AG08396 (cell line): ENCODE data around the gene TLCD3B.
A peak's percentile ranks its signal among the peaks of the same experiment; 100 is the strongest.

ENCODE experiments used
- DNase-seq: peaks from one replicate; pipeline ENCODE4 v3.0.0; 2012; ENCODE audit warnings: low spot score, mixed read lengths

TLCD3B gene, protein sequence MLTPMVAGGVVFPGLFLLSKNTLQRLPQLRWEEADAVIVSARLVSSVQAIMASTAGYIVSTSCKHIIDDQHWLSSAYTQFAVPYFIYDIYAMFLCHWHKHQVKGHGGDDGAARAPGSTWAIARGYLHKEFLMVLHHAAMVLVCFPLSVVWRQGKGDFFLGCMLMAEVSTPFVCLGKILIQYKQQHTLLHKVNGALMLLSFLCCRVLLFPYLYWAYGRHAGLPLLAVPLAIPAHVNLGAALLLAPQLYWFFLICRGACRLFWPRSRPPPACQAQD

DNA sequence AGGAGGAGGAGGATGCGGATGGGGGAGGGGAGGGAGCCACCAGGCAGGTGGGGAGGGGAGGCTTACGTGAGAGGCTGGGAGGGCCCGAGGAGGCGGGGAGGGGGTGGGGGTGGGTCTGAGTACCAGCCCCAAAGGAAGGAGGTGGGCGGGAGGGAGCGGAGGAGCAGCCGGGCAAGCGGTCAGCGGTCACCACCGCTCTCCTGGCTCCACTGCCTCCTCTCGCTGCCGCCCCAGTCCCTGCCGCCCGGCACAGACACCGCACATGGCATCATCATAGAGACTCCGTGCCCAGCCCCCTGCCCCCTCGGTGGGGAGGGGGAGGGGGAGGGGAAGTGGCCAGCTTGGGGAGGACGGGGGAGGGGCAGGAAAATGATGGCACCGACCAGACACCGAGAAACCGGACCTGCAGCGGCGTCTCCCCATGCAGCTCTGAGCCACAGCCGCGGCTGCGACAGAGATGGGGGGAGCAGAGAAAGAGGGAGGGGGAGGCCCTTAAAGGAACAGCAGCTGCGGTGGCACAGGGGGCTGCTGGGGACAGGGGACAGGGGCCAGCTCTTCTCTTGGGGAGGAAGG is at the start of gene TLCD3B:
TSS of gene TLCD3B (minus strand) at position 431 of the 573 bp plus-strand sequence. CDS start 744 bp downstream, outside the sequence.
- DNase-seq = no peak

DNA sequence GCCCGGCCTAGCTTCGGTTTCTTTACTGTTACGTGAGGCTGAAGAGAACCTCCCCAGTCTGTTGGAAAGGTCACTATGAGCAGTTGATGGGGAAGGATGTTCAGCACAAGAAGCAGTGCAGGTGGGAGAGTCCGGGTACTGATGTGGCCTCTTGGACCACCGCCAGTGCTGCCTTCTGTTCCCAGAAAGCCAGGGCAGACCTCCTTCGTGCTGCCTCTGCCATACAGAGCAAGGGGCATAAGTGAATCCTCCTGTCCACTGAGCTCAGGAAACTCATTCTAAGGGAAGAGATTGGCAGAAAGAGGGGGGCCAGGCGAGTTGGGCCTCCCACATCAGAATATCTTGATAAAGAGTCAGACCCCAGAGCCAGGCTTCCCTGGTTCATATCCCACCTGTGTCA is 48.4 kb upstream of the TLCD3B start:
- no peak for DNase-seq

DNA sequence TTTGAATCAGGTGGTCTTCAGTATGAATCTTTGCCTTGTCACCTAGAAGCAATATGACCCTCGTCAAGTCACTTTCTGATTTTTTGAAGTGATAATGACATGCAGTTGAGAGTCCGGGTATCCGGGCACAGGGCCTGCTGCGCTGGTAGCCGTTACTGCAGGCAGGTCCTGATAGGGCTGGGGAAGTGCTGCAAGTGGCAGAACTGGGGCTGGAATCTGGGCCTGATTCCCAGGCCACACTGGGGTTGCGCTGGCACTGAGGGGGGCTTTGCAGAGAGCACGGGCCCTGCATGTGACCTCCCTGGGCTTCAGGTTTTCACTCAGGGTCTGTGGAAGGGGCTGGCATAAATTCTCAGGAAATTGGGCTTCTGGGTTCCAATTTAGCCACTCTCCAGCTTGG is 47.7 kb upstream of the TLCD3B start:
- DNase-seq = no peak

DNA sequence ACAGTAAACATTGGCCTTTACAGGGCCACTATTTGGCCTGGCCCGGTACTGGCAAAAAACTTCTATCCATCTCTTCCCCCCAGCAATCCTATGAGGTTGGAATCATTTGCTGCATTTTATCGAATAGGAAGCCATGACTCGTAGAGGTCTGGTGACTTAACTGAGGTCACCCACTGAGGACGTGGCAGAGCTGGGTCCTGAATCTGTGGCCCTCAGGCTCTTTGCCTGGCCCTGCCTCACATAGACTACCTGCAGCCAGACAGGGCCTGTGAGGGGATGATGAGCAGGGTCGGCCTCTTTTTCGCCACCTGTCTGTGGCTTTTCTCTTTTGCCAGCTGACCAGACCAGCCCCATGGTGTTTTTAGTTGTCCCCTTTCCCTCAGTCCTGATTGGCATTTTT is 46.6 kb upstream of the TLCD3B start:
- no peak for DNase-seq

DNA sequence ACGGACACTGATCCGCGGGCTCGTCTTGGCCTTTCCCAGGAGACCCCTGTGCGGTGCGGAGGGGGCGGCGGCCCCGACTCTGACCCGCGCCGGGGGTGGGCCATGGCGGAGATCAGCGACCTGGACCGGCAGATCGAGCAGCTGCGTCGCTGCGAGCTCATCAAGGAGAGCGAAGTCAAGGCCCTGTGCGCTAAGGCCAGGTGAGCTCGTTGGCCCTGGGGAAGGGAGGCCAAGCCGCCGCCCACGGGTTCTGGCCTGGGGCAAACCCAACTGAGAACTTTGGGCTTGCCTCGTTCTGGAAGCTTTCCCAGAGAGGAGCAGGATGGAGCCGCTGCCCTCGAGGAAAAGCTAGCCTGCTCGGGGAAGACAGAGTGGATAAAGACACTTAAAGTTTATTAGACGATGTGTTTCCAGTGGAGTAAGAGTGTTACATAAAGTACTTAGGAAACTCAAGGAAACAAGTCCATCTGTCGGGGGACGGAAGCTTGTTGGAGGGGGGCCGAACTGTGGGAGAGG is 45.3 kb upstream of the TLCD3B start:
- no peak for DNase-seq

DNA sequence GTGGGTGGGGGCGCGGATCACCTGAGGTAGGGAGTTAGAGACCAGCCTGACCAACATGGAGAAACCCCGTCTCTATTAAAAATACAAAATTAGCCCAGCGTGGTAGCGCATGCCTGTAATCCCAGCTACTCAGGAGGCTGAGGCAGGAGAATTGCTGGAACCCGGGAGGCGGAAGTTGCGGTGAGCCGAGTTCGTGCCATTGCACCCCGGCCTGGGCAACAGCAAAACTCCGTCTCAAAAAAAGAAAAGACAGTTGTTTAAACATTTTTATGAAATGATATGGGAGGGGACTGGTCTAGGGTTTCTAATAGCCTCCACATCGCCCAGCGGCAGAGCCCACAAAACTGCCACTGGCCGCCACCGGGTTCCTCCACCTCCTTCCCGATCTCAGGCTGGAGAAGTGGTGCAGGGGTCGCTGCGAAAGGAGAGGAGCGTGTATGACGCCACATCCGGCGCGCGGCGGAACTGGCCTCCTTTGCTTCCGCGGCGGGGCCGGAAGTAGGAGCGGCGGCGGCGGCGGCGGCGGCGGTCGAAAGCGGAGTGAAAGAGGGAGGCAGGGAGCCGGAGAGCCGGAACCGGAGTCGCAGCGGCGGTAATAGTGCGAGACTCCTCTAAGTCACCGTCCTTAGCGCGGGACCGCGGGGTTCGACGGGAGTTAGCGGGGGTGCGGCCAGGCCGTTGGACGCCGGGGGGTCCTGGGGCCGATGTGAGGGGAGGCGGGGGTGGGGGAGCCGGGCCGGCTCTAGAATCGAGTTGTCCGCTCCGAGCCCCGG is 44.6 kb upstream of the TLCD3B start, which contains the start of gene PPP4C:
TSS of gene PPP4C (plus strand) at position 492 of the 773 bp plus-strand sequence. CDS start 384 bp downstream, outside the sequence.
- peak; percentile 94 for DNase-seq

DNA sequence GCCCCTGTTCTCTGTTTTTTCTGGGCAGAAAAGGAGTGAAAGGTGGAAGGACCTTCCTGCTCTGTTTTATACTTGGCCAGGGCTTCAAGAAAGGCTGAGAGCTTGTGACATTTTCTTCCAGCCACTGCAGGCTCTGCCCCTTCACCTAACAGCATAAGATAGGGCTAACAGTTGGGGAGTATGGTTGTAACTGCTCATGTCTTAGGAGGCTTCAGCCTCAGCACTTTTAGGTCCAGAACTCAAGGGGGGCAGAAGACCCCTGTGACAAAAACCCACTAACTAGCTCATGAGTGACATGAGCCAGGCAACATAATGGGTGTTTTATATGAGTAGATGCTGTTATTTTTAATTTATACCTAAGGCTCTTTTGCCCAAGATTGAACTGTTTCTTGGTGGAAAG is 39.4 kb upstream of the TLCD3B start:
- DNase-seq = no peak

DNA sequence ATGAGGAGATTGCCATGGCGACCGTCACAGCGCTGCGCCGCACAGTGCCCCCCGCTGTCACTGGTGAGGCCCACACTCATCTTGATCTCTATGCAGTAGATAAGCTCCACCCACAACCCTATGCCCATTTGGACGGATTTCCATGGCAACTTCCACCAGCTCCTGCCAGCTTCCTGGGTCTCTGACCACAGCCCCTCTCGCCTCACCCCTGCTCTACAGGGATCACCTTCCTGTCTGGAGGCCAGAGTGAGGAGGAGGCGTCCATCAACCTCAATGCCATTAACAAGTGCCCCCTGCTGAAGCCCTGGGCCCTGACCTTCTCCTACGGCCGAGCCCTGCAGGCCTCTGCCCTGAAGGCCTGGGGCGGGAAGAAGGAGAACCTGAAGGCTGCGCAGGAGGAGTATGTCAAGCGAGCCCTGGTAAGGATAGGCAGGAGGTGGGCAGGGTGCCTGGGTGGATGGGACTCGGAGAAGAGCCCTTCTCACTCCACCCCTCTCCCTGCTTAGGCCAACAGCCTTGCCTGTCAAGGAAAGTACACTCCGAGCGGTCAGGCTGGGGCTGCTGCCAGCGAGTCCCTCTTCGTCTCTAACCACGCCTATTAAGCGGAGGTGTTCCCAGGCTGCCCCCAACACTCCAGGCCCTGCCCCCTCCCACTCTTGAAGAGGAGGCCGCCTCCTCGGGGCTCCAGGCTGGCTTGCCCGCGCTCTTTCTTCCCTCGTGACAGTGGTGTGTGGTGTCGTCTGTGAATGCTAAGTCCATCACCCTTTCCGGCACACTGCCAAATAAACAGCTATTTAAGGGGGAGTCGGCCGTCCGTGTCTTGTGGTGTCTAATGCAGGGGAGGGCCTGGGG is 38.8 kb upstream of the TLCD3B start:
- DNase-seq = no peak

DNA sequence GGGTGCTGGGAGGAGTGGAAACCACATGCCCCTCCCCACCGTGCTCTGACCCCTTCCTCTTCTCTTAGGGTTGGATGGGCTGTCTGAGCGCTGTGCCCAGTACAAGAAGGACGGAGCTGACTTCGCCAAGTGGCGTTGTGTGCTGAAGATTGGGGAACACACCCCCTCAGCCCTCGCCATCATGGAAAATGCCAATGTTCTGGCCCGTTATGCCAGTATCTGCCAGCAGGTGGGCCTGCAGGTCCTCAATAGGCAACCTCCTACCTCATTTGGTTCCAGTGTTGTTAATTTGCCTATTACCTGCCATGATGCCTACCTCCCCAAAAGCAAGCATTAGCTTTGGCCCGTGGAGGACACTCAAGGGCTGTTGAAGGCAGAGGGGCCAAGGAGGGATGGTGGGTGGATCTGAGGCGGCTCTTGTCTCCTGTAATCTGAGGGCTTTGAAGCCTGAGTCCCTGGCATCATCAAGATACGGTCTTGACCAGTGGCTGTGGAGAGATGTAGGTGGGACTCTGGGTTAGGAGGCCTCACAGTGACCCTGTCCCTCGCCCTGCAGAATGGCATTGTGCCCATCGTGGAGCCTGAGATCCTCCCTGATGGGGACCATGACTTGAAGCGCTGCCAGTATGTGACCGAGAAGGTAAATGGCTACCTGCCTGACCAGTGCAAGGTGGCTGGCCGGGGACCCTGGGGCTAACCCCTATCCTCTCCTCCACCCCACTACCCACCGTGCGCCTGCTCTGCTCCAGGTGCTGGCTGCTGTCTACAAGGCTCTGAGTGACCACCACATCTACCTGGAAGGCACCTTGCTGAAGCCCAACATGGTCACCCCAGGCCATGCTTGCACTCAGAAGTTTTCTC is 37.9 kb upstream of the TLCD3B start:
- DNase-seq = no peak

DNA sequence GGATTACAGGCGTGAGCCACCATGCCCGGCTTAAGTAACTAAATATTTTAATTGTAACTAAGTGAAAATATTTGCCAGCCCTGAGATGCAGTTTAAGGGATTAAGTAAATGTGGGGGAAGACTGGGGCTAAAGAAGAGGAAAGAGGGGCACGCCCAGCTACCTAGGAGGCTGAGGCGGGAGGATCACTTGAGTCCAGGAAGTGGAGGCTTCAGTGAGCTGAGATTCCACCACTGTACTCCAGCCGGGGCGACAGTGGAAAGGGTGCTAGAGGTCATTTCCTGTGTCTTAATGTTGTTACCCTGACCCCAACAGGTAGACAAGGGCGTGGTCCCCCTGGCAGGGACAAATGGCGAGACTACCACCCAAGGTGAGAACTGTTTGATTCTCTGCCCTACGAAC is 37.3 kb upstream of the TLCD3B start:
- DNase-seq = no peak

DNA sequence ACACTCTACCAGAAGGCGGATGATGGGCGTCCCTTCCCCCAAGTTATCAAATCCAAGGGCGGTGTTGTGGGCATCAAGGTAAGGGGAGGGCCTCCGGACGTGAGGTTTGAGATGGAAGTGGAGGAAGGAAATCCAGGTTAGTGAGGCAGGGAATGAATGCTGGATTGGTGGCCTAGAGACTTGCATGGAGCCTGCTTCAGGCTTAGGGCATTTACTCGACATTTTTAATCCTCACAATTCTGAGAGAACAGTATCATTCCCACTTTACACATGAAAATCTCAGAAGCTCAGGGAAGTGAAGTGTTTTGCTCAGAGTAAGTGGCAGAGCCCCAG is 36.5 kb upstream of the TLCD3B start:
- DNase-seq = no peak

DNA sequence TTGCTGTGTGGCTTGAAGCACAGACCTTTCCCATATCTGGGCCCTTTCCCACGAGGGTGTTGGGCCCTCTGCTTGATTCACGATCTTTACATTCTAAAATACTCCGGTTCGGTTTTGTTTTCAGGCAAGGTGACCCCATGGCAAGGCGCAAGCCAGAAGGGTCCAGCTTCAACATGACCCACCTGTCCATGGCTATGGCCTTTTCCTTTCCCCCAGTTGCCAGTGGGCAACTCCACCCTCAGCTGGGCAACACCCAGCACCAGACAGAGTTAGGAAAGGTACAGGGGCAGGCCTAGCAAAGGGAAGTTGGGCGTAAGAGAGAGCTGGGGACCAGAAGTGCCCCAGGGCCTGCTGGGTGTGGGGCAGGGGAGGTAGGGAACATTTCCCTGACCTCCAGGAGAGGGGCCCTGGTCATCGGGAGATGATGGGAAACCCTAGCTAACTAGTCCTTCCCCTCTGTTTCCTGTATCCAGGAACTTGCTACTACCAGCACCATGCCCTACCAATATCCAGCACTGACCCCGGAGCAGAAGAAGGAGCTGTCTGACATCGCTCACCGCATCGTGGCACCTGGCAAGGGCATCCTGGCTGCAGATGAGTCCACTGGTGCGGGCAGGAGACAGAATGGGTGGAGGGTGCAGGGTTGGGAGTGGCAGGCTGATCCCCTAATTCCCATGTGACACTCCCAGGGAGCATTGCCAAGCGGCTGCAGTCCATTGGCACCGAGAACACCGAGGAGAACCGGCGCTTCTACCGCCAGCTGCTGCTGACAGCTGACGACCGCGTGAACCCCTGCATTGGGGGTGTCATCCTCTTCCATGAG is 35.9 kb upstream of the TLCD3B start:
- no peak for DNase-seq

DNA sequence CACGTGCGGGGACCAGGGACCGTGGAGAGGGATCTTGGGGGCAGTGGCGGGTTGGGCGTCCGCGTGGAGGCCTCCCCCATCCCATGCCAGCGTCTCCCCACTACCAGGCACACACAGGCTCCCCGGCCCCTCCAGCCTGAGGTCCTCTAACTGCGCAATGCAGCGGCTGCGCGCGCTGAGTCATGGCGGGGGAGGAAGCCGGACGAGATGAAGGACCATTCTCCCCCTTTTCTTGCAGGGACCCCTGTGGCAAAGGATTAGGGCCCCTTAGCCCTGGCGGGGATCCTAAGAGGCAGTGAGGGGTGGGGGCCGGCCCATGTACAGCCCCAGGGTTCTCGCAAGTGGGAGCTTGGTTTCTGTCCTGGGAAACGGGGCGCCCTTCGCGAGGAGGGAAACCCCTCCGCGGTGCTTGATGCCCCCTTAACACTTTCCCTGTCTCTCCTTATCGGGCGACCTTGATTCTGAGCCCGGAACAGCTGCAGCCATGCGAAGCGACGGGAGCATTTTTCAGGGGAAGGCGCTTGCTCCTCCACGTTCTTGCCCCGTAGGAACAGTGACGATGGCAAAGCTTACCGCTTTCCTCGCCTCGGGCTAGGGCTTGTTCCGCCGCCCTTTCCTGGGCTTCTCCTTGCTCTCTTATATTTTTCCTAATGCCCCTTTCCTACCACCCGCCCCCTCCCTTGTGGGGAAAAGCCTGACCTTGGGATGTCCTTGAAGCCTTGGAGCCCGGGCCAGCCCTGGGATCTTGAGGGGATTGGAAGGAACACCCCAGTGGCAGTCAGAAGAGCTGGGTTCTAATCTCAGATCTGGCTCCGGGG is 35.1 kb upstream of the TLCD3B start:
- DNase-seq = peak; percentile 72

DNA sequence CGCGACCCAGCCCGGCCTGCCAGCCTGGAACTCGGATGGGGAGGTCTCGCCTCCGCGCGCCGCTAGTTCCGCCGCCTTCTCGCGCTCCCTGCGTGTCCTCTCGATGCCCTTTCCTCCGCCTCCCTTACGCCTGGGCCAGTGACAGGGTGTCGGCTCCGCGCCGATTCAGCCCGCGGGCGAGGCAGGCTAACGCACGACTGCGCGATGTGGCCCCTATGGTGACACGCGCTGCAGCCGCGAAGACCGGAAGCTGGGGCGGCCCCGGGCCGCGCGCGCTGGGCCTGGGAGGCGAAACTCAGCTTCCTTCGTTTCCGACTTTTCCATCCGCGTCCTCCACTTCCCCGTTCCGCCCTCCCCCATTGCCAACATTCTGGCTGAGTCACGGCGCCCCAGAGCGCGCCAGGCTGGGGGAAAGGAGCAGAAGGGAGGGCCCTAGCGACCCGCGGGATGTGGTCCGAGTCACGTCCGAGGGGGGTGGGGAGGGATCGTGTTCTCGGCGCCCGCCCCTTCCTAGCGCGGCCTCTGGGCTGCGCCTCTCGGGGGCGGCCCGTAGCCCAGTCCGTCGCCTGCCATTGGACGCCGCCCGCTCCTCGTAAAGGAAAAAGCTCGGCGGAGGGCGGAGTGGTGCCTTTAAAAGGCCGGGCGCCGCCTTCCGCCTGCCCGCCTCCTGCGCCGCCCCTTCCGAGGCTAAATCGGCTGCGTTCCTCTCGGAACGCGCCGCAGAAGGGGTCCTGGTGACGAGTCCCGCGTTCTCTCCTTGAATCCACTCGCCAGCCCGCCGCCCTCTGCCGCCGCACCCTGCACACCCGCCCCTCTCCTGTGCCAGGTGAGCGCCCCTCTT is 34.3 kb upstream of the TLCD3B start, which contains the start of gene ALDOA:
TSS of gene ALDOA (plus strand) at position 659 of the 841 bp plus-strand sequence. CDS start 1,138 bp downstream, outside the sequence.
- peak; percentile 96 for DNase-seq

DNA sequence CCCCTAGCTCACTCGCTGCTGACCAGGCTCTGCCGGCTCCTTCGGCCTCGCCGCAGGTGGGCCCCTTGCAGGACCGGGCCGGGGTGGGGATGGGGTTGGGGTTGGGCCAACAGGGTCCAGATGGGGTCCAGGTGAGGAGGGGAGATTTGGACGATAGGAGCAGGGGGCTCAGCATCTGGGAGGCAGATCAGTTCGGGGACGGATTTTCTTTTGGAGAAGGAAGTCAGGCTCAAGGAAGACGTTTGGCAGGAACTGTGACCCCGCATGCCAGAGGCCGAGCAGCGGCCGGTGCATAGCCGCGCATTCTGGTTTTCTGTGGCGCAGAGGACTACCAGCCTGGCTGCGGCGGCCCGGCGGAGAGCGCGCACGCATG is 33.6 kb upstream of the TLCD3B start:
- DNase-seq = peak; percentile 24

DNA sequence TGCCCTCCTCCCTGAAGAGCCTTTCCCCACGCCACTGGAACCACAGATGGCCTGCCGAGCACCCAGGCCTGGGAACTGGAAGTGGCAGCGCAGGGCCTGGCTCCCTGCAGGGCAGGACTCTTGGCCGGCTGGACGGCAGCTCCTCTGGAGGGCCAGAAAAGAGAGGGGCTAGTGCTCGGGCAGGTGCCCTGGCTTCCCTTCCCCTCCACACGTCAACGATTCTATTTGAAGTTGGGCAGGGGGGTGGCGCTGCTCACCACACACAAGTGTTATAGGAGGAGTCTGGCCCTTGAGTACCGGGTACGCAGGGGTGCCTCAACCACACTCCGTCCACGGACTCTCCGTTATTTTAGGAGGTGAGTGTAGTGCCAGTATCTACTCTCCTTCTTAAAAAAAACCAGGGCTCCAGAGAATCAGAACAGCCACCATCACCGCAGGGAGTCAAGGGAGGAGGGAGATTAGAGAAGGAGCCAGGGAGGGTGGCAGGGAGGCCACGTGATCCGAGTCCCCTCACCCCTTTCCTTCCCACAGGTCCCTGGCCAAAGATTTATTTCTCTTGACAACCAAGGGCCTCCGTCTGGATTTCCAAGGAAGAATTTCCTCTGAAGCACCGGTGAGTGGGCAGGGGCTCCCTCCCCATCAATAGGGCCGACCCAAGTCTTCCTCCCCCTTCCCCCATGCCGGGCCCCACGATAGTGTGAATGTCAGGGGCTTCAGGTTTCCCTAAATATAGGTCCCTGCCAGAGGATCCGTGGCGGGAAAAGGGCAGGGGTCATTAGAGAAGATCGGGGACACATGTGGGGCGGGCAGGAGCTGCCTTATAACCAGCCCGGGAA is 33.0 kb upstream of the TLCD3B start:
- DNase-seq = peak; percentile 29

DNA sequence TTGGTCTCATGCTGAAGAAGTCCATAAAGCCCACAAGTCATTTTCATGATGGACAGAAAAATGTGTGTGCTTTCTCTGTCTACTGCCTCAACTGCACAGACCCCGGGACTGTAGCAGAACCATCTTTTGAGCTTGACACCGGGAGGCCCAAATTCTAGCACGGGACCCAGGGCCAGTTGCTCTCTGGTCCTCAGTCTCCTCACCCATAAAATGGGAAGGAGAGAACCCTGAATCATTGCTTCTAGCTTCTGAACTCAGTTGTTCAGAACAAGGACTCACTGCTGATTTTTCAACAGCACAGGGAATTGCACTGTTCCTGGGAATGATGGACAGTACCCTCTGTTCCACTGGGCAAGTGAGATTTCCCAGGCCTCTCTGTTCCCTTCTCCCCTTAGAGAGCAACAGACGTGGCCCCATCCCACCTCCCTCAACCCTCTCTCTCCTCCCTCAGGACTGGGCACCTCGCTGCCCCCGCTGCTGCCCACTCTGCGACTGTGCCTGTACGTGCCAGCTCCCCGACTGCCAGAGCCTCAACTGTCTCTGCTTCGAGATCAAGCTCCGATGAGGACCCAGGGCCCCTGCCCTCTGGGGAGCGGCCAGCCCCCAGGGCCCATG is 32.3 kb upstream of the TLCD3B start:
- no peak for DNase-seq
